Embryonic facial prominence (tissue), 1 donor: Measurements from ENCODE around the gene ANKRD65.
A peak's percentile ranks its signal among the peaks of the same experiment; 100 is the strongest.
"Not testable (repeated sequence)": the region's sequence is repeated elsewhere in the genome, so short reads cannot be mapped to it uniquely, and the experiment has no call there.

Experiments used
- DNase-seq: peaks from one replicate; pipeline ENCODE4 v3.0.0-alpha.2; 2016; ENCODE audit errors: extremely low spot score

Gene ANKRD65

GRCh38 chr1:1417825-1418463 lies 3.1 kb downstream of the ANKRD65 start:
- not testable (repeated sequence) for DNase-seq

GRCh38 chr1:1417396-1417795 lies 3.7 kb downstream of the ANKRD65 start:
- DNase-seq = not testable (repeated sequence)

GRCh38 chr1:1415751-1416150 lies 5.3 kb downstream of the ANKRD65 start:
- DNase-seq = no peak

- not testable (repeated sequence) for DNase-seq
Measured at GRCh38 chr1:1412311-1412902, 8.7 kb downstream of the ANKRD65 start.

- no peak for DNase-seq
Measured at GRCh38 chr1:1411626-1412025, 9.4 kb downstream of the ANKRD65 start.

- not testable (repeated sequence) for DNase-seq
Measured at GRCh38 chr1:1410238-1410637, 10.8 kb downstream of the ANKRD65 start.

- DNase-seq = no peak
Measured at GRCh38 chr1:1407636-1408318, 13.3 kb downstream of the ANKRD65 start.

GRCh38 chr1:1406821-1407635 lies 14.0 kb downstream of the ANKRD65 start, which contains the start of gene MRPL20:
Gene MRPL20 (minus strand): TSS chr1:1407293. CDS start chr1:1407217, 76 bp downstream.
- DNase-seq = peak; percentile 80

- no peak for DNase-seq
Measured at GRCh38 chr1:1406101-1406820, 14.8 kb downstream of the ANKRD65 start.

- DNase-seq = no peak
Measured at GRCh38 chr1:1403653-1404052, 17.4 kb downstream of the ANKRD65 start.

GRCh38 chr1:1402901-1403392 lies 18.1 kb downstream of the ANKRD65 start:
- not testable (repeated sequence) for DNase-seq

GRCh38 chr1:1402072-1402900 lies 18.8 kb downstream of the ANKRD65 start:
- no peak for DNase-seq

GRCh38 chr1:1401457-1402010 lies 19.5 kb downstream of the ANKRD65 start:
- DNase-seq = no peak

GRCh38 chr1:1400576-1401456 lies 20.3 kb downstream of the ANKRD65 start:
- DNase-seq = no peak

GRCh38 chr1:1399872-1400575 lies 21.1 kb downstream of the ANKRD65 start:
- DNase-seq = no peak

- DNase-seq = peak; percentile 83
Measured at GRCh38 chr1:1399187-1399871, 21.7 kb downstream of the ANKRD65 start, which contains the start of gene CCNL2. Gene CCNL2 (minus strand): TSS chr1:1399335. CDS start chr1:1399306, 29 bp downstream.

GRCh38 chr1:1398677-1399186 lies 22.3 kb downstream of the ANKRD65 start:
- DNase-seq = no peak
